ENCODE data around the gene SLIT3. TPM values are rescaled to one million over a fixed set of nuclear protein-coding genes. Genes with fewer than 3 reads are reported as not detected.

The SLIT3 gene
- total RNA-seq, 1 donor from 2014 or later: 0.22 TPM

- H4K20me1 ChIP-seq (ENCODE audit: low read depth): no peaks in the 10 kb centered on the region
- Mint-ChIP-seq H3K9me3 (no peaks in the 10 kb centered on the region), H3K4me1 (peaks cover 5% of the 10 kb centered on the region), H3K27me3 (ENCODE audit: insufficient read depth, low read depth) (peaks cover 2% of the 10 kb centered on the region), H3K36me3 (no peaks in the 10 kb centered on the region), H3K4me3 (no peak overlapping the region), H3K27ac (no peak overlapping the region)
- no peak overlapping the region for H3K9ac ChIP-seq
- H3K27me3 ChIP-seq: peaks cover 13% of the 10 kb centered on the region
- H3K4me1 ChIP-seq: no peaks in the 10 kb centered on the region
- no peaks in the 10 kb centered on the region for H3K36me3 ChIP-seq
- DNase-seq (ENCODE audit: low spot score): no peak
- H3F3A ChIP-seq (ENCODE audit: low read depth): no peaks in the 10 kb centered on the region
- no peaks in the 10 kb centered on the region for H3K9me3 ChIP-seq (ENCODE audit: low read depth)
- no peak overlapping the region for H3K4me3 ChIP-seq
- H3K4me2 ChIP-seq: no peak overlapping the region
- H3K27ac ChIP-seq: no peak overlapping the region
- no peak overlapping the region for H2AFZ ChIP-seq (replicated peaks)
- TF ChIP-seq EZH2 (IDR thresholded peaks at IDR 0.05) (no peak), CTCF (IDR thresholded peaks at IDR 0.05) (no peak), EZH2phosphoT487 (IDR thresholded peaks at IDR 0.05) (no peak)
- no peaks in the 10 kb centered on the region for H3K79me2 ChIP-seq (ENCODE audit: low read depth)
These were observed 365.8 kb downstream of the SLIT3 start for GRCh38 chr5:168935183-168935582.

DNA sequence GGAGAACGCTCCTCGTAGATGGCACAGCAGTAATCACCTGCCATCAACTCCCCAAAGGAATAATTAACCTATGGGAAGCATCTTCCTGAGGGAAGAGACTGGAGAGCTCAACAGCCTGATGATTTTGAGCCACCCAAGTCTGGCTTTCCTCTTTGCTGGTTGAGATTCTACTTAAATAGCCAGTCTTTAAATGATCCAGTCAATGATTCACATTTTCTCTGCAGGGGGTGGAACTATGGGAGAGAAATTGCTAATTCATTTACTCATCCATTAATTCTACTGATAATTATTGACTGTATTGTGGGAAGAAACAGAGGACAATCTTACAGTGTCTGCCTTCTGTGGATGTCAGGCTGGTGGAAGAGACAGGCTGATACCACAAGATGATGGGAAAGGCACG, 366.8 kb downstream of the SLIT3 start:
- Mint-ChIP-seq H3K4me1 (peaks cover 3% of the 10 kb centered on the region), H3K9me3 (no peaks in the 10 kb centered on the region)

DNA sequence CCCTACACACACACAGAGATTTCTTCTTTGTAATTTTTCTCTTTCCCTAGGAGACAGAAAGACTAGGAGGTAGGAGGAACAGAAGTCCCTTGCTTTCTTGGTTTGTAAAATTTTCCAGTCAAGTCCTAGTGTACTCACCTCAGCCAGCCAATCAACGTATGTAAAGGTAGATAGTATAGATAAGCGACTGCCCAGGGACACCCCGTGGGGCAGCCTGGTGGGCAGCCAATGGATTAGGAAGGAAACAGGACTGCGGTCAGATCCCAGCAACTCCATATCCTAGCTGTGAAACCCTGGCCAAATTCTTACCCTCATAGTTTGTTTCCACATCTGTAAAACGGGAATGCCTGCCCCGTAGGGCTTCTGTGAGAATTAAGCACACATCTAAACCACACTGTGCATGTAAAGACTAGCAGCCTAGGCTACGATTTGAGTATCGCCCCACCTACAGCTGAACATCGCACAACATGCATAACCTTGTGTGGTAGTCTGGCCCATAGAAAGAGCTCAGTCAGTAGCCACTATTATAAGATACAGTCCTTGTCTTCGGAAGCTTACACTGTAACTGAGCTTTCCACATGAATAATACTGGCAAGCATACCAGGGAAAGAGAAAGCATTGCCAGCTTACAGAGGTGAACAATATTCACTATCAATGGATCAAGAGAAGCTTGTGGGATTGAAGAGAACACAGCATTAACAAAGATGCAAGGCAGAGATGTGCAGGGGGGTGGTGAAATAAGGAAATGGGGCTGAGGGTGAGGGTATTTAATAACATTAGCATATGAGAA, 368.3 kb downstream of the SLIT3 start:
- Mint-ChIP-seq H3K27me3 (ENCODE audit: insufficient read depth, low read depth) (peaks cover 2% of the 10 kb centered on the region), H3K4me1 (peaks cover 3% of the 10 kb centered on the region), H3K27ac (no peak overlapping the region), H3K9me3 (no peaks in the 10 kb centered on the region), H3K4me3 (no peak overlapping the region), H3K36me3 (no peaks in the 10 kb centered on the region)
- Histone ChIP-seq H3K27ac (no peak overlapping the region), H3K9me3 (ENCODE audit: low read depth) (no peaks in the 10 kb centered on the region), H2AFZ (replicated peaks) (no peak overlapping the region), H3K36me3 (no peaks in the 10 kb centered on the region), H3K4me1 (no peaks in the 10 kb centered on the region), H3K9ac (no peak overlapping the region), H3F3A (ENCODE audit: low read depth) (no peaks in the 10 kb centered on the region), H4K20me1 (ENCODE audit: low read depth) (no peaks in the 10 kb centered on the region), H3K79me2 (ENCODE audit: low read depth) (no peaks in the 10 kb centered on the region), H3K4me2 (no peak overlapping the region), H3K27me3 (no peaks in the 10 kb centered on the region), H3K4me3 (no peak overlapping the region)
- no peak for TF ChIP-seq CTCF (IDR thresholded peaks at IDR 0.05)
- TF ChIP-seq EZH2 (IDR thresholded peaks at IDR 0.05): no peak
- TF ChIP-seq EZH2phosphoT487 (IDR thresholded peaks at IDR 0.05): no peak
- no peak for DNase-seq (ENCODE audit: low spot score)

More for the DNA sequence above, 366.8 kb downstream of the SLIT3 start:
- Histone ChIP-seq H3K9me3 (ENCODE audit: low read depth) (no peaks in the 10 kb centered on the region), H3K36me3 (no peaks in the 10 kb centered on the region), H3F3A (ENCODE audit: low read depth) (no peaks in the 10 kb centered on the region), H3K27me3 (peaks cover 3% of the 10 kb centered on the region), H3K4me2 (no peak overlapping the region), H3K4me1 (no peaks in the 10 kb centered on the region), H3K9ac (no peak overlapping the region), H4K20me1 (ENCODE audit: low read depth) (no peaks in the 10 kb centered on the region), H3K79me2 (ENCODE audit: low read depth) (no peaks in the 10 kb centered on the region), H2AFZ (replicated peaks) (no peak overlapping the region), H3K4me3 (no peak overlapping the region), H3K27ac (no peak overlapping the region)
- TF ChIP-seq CTCF (IDR thresholded peaks at IDR 0.05): no peak
- no peak for TF ChIP-seq EZH2 (IDR thresholded peaks at IDR 0.05)
- no peak for TF ChIP-seq EZH2phosphoT487 (IDR thresholded peaks at IDR 0.05)
- Mint-ChIP-seq H3K27me3 (ENCODE audit: insufficient read depth, low read depth) (peaks cover 2% of the 10 kb centered on the region), H3K36me3 (no peaks in the 10 kb centered on the region), H3K27ac (no peak overlapping the region), H3K4me3 (no peak overlapping the region)
- DNase-seq (ENCODE audit: low spot score): no peak
